Stimulated activated CD4-positive, alpha-beta T cell treated with anti-CD3 and anti-CD28 coated beads, Interleukin-12 subunit alpha, Interleukin-12 subunit beta, amount 100 ng/mL, for 48 hours (primary cell): ENCODE measurements around the gene HBS1L.
A peak's percentile ranks its signal among the peaks of the same experiment; 100 is the strongest.

Experiments used
- DNase-seq, 3 donors: peaks; one replicate each; pipeline ENCODE4 v3.0.0-alpha.2; 2020; ENCODE audit warnings: low read depth in 2 of 3, low spot score in 1 of 3

Gene HBS1L

DNA sequence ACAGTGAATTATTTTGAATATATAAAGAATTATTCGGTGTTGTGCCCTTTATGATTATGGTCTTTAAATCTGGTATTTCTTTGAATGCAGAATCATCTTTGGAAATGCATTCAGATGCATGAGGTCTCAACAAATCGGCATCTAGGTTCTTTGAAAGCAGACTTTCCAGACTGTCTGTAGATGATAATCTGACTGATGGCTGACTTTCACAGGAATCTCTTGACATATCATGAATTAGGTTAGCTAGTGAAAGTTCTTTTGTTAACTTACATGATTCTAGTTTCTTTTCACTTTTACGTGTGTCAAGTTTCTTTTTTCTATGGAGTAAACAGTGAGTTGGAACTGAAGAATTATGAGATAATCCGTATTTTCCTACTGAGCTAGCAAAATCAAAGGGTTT lies 17.1 kb downstream of the HBS1L start:
- DNase-seq, result no peak

DNA sequence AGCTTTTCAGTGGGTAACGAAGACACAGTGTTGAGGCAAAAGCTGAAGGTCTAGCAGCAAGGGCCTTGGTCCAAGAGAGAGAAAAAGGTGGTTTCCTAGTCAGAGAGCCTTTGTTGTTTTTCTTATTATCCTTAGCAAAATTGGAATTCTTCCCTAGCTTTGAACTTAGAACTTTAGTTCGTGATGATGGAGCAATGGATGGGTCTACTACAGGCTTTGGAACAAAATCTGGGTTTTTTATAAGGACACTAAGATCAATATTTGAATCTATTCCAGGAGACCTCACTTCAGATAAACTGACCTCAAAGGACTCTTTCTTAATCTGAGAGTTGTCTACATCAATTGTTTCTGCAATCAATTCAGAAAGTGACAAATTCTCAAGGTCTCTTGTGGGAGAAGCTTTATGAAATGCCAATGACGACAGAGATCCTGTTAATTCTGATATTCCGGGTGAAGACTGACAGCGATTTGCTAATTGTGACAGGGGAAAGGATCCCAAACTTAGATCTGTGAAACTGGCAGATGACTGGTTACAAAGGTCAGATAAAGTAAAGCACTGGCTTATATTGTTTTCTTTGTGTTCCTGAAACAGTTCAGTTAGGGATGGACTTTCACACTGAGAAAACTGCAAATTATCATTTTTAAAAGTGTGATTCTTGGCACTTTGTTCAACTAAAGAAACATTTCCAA lies 17.7 kb downstream of the HBS1L start:
- DNase-seq, result no peak

DNA sequence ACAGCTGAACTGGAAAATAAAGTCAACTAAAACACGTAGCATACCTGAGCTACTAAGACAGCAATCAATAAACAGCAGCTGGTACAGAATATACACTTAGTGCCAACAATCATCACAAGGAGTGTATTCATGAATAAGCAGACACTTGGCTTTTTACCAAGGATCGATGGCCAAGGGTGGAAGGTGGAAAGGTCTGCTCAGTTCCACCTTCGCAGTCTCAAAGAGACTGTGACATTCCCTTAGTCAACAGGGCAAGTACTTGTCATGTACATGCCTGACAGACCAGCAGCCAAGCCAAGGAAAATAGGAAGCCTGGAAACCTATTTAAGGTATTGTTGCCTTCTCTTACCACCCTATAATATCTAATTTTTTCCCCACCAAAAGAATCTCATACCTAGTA lies 21.4 kb downstream of the HBS1L start:
- DNase-seq, result no peak

DNA sequence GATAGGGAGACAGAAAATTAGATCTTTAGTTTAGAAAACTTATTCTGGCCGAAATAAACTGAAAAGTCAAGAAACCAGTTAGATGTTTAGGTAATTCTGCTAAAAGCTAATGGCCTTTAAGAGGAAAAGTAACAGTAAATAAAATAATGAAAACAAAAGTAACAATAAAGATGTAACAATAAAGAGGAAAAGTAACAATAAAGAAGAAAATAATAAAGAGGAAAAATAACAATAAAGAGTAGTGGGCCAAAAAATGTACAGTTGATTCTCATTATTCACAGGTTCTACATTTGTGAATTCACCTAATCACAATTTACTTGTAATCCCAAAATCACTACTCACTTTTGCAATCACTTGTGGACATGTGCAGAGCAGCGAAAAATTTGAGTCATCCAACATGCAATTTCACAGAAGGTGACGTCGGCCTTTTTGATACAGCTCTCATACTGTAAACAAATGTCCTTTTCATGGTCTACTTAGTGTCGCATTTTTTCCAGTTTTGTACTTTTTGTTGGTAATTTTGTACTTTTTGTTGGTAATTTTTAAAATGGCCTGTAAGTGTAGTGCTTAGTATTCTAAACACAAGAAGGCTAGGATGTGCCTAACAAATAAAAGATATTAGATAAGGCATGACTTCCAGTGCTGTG lies 24.0 kb downstream of the HBS1L start:
- DNase-seq, result peak in 1 of 3 donors; percentile 8

DNA sequence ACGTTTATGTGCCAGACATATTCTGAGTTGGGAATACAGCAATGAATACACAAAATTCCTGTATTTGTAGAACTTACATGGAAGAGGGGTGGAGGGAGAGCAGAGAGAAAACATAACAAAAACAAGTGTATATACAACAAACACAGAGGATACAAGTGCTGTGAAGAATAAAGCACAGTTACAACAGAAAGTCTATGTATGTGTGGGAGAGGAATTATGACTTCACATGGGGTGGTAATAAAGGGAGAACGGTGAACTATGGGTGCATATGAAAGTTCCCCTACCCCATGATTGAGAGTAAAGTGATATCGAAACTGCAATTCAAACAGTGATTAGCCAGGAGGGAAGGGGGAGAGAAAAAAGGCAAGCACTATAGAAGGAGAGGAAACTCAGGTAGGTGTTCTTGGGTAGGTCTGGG lies 24.6 kb downstream of the HBS1L start:
- DNase-seq, result no peak

DNA sequence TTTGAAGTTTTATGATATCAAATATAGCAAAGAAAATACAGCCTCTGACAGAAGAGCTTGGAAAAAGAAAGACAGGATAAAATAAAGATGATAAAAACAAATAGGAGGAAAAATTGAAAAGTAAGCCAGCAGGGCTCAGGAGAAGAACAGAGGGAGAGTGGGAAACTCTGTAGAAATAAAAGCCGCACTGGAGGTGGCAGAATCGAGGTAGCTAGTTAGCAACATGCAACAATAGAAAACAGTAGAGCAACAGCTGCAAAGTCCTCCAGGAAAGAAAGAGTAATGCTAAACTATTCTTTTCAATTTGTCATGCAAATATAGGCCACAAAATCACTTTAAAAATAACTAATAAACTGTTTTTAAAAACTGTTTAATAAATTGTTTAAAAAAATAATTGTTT lies 28.8 kb downstream of the HBS1L start:
- DNase-seq, result no peak

DNA sequence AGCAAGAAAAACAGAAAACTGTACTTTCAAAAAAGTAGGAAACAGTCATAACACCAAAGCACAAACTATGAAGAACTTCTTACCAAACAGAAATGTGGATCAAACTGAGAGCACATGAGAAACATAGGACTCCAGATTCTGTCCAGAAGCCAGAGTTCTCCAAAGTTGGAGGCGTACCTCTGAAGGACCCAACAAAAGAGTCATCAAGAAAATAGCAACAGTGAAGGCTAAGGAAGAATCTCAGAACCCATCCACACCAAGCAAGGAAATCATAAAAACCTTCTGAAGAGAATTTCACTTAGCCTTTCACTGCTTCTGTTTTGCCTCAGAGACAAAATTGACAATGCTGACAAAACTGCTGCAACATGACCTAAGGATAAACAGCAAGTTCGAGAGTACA lies 29.4 kb downstream of the HBS1L start:
- no peak for DNase-seq

DNA sequence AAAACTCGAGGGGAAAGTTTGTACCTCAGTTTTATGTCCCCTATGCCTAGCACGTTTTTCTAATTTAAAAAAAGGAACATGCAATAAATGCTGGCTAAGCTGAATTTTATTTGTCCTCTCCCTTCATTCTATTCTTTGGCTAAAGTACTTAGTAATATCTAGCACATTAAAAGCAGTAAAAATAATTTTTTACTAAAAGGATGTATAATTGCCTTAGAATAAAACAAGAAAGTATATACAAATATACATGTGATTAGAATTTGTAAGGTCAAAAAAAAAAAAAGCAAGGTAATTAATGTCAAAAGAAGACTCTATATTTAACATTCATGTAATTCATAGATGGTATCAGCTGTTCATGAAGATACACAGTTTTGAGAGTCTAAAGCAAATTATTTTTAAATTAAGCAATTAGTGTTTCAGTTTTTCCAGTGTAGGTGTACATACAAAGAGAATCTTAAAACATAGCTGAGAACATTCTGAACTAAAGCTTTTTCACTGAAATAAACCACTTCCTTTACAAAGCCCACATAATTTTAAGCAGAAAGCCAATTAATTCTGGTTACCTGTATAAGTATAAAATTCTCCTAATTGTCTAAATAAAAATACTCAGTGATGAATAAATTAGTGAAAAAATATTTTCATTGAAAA lies 32.4 kb downstream of the HBS1L start:
- no peak for DNase-seq

DNA sequence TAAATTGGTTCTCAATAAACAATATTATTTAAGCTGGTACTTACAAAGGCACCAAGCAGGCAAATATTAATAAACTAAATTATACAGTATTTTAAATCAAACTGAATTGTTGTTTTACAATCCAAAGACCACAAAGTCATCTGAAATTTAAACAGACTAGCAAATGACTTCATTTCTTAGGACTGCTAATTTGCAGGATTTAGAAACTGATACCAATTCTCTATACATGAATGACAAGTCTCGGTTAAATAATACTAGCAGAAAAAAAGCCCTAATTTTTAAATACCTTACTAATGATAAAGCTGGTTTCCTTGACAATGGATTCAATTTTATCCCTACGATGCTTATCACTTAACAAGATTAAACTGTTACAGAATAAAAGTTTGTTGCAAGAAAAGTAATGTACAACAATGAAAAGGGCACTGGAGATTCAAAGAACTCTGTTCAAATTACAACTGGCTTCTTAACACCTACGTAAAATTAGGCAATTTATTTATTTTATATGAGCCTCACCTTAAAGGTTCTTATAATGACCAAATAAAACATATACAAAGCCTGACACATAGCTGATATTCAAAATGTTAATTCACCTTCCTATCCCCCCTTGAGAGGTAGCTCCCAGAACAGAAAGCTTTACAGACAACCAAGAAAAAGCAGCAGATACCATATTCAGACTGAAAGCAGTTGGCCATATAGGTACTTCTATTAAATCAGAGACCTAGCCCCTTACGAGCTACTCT lies 33.1 kb downstream of the HBS1L start:
- DNase-seq, result no peak

DNA sequence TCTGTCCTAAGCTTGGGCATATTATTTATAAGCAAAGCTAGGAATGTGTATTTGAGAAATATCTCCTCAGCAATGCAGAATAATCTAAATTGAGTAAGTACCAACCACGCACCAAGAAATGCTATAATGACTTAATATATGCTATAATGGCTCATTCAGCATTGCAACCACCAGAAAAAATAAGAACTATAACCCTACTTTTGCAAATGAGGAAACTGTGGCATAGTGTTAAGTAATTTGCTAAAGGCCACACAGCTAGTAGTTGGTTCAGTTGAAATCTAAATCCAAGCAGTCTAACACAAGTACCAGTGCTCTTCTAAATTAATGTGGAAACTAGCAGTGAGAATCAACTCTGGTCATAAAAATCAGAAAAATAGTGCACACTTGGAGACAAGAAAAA lies 35.7 kb downstream of the HBS1L start:
- DNase-seq, result no peak

DNA sequence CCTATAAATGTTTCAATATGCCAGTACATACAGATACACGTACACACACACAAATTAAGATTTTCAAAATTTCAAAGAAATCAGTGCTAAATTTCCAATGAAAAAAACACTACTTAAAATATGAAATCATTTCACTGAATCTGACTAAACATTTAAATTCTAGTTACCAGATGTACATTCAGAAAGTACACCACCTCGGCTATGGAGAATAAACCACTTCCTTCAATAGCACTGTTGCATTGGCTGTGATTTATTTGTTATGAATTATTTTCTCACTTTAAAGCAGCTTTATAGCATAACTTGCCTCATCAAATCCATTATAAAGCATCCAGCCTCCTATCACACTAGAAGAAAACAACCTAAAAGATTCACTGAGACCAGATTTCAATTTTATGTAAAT lies 36.6 kb downstream of the HBS1L start:
- no peak for DNase-seq

DNA sequence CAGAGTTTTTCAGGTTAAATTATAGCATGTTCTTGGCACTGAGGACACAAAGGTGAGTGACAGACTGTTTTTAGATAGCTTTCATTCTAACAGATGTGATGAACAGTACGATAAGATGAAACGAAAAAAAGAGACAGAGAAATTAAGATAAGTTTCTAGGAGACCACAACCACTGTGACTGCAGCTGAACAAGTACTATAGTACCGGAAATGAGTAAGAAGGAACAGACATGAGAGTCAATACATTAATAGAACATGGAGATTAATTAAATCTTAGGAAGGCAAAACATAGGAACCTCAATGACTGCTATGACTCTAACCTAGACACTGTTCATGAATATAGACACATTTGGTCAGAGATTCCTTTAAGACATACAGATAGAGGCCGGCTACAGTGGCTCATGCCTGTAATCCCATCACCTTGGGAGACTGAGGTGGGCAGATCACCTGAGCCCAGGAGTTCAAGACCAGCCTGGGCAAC lies 40.2 kb downstream of the HBS1L start:
- DNase-seq, result peak in 1 of 3 donors; percentile 12

DNA sequence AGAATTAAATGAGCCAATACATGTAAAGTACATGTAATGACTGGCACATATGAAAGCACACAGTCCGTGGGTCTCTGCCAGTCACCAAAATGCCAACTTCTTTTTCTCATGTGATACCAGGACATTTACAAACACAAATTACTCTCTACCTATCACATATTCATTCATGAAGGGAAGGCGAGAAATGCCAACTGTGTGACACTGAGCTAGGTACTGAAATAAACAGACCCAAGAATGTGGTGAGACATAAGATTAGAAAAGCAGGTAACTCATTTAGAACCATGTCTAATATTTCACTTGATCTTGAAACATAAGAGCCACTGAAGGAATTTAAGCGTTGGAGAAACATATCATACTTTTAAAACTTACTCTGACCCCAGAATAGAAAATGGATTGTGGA lies 41.4 kb downstream of the HBS1L start:
- no peak for DNase-seq

DNA sequence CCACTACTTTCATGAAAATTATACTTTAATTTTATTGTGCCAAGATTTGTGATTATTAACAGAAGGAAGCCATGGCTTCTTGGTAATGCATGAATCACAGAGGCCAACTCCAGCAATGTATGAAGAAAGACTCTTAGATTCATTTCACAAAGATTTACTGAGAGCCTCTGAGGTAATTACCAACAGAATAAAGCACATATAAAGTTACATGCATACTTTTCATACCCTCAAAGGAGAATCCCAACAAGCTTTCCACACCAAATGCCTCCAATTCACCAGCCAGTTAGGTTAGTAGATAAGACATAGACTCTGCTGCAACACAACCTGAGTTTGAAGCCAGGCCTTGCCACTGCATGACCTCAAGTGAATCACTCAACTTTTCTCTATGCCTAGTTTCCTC lies 41.9 kb downstream of the HBS1L start:
- no peak for DNase-seq

DNA sequence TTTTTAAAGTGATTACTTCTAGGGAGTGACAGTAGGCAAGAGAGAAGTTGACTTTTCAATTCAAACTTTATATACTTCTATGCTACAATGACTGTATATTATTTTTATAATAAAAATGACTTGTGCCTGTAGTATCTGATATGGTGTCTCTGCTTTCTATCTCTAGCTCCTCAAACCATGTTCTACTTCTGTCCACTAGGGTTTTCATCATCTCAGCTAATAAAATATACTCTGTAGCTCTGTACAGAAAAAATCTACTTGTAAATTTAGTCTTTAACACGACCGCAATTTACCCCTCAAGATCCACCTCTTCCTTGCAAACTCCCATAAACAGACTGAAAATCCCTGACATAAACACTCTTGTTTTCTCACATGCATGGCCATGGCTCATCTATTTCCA lies 42.3 kb downstream of the HBS1L start:
- no peak for DNase-seq

DNA sequence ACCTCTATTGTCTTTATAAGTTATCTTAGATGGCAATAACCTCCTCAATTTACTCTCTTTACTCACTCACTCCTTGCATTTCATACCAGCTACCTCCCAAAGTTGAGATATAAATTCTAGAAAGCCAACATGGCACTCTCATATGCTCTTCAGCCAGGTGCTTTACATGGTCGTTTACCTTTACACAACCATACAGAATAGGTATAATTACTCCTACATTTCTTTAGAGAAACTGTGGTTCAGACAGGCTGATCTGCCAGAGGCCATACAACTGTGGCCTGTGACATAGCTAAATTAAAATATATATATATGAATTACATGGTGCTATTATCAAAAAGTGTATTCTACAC lies 45.7 kb downstream of the HBS1L start:
- no peak for DNase-seq

DNA sequence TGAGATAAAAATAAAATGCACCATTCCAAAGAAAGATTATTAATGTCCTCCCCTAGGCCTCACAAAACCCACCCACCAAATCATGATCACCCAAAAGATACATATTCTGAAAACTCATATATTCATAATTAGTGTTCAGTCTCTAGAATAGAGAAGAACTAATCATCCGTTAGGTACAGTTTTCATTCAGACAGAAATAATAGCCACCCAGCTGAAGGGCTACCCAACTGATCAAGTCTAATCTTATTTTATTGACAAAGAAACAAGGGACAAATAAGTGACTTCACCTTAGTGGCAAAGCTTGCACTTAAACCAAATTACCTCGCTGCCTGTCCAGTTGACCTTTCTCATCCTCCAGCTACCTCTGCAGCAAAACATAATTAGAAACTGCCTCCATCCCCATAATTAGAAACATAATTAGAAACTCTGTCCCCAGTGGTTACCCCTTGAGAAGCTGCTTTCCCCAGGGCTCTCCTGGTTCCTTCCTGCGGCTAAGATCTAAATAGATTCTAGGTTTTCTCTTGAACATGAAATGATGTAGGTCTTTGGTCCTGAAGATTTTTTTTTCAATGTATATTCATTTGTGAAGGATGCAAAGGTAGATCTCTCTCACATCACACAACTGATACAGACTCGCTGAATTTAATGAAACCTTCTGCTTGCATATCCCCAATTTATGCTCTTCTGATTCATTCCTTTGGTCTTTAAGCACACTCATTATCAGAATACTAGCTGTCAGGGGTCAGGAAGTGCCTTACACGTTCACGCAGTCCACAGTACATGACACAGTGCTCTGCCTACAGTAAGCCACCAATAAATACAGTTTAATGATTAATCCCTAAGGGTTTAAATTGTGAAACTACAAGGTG lies 46.3 kb downstream of the HBS1L start:
- DNase-seq, result no peak

DNA sequence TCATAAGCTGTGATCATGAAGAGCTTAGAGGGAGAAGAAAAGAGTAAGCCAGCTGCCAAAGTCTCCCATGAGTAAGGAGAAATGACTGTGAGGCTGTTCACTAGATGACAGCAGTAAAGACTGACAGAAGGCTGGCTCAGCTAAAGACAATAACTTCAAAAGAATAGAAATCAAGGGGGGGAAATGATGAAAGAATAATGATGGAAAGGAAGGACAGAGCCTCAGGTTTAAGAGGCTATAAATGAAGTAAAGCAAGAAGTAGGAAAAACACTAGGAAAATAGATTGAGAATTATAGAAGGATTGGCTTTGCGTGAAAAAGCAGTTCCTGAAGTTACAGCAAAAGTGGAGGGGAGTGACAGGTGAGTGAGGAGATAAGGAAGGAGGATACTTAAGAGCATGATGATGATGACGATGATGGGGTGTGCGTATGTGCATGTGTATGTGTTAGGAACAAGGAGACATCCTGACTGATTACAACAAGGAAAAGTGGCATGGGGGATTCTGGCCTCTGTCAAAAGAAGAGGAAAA lies 48.2 kb downstream of the HBS1L start:
- DNase-seq, result no peak

DNA sequence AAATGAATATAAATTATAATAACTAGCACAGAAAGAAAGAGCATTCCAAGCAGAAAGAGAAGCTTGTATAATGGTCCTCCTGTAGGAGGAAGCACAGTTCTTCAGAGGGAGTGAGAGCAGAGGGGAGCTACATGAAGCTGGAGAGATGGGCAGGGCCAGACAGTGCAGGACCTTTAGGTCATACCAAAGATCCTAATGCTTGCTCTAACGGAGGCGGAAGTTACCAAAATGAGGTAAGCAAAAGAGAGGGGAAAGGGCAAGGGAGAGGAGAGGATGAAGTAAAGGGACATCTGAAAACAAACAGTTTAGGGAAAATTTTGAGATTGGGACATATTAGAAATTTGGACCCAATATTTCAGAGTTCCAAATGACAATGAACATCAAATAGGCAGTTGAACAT lies 50.2 kb downstream of the HBS1L start:
- DNase-seq, result no peak

DNA sequence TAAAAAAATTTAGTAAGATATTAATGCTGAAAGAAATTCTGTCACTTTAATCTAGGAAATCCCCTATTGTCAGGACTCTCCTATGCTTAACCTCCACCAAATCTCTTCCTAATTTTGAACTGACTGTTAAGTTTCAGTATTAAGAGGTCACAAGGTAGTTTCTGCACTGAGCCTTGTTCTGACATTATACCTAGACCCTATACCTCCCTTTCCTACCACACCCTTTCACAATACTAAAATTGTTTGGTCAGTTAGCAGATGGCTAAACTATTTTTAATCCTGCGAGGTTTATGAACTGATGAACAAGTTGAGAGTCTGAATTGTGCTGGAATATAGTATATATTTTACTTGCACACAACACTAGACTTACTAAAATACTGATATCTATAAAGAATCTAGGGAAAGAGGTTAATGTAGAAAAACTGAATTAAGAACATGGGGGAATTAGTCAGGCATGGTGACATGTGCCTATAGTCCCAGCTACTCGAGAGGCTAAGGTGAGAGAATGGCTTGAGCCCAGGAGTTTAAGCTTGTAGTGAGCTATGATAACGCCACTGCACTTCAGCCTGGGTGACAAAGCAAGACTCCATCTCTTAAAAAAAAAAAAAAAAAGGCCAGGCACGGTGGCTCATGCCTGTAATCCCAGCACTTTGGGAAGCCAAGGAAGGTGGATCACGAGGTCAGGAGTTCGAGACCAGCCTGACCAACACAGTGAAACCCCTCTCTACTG lies 51.5 kb downstream of the HBS1L start:
- DNase-seq, result no peak
